K562 (cell line): ENCODE results near the gene ANK3. TPM values are rescaled to one million over a fixed set of nuclear protein-coding genes. Genes with fewer than 3 reads are reported as not detected.

ENCODE experiments used
- ATAC-seq: fragments of 200-7000 bp; cut with Tn5 transposase; 3 replicates; pipeline ENCODE4 v1.9.1; 2020; ENCODE audit warnings: moderate library complexity
- BruUV-seq: library from RNA; stranded (reverse); fragments of 400-500 nt; replicated peaks from 2 replicates; lab custom pipeline; 2021; lab: Mats Ljungman, UMichigan
- CTCF ChIA-PET: fragments of 300-600 bp; formaldehyde crosslinking; extraction: SDS; loops from one replicate; lab custom pipeline; 2021; ENCODE audit warnings: low intra/inter-chr PET ratio; lab: Yijun Ruan, JAX
- POLR2A ChIA-PET: fragments of 300-600, 350-650 bp; sonication (Branson Sonifier 250); formaldehyde crosslinking; extraction: SDS; loops from one replicate; lab custom pipeline; 2021; ENCODE audit warnings: antibody characterized with exemption, inconsistent platforms; lab: Yijun Ruan, JAX
- DNase-seq, 4 experiments: peaks; one replicate each; pipeline versions ENCODE4 v3.0.0 to v3.0.0-alpha.2; 2011 to 2018; ENCODE audit warnings: low spot score in 3 of 4, mixed read lengths in 3 of 4; ENCODE audit errors: extremely low read depth in 1 of 4
- FAIRE-seq: peaks from 2 replicates; lab custom pipeline; 2011; peaks lifted over from hg19 to GRCh38; lab: Jason Lieb, UNC
- H2AFZ ChIP-seq: 2 replicates; pipeline ENCODE4 v1.6.0; 2011; ENCODE audit warnings: low read depth, low read length, control low read depth, inconsistent platforms
- H3K27ac ChIP-seq: fragments of 200-600 bp; 3 replicates; pipeline ENCODE4 v1.8.0; 2011; ENCODE audit warnings: low read depth, mild to moderate bottlenecking, control low read depth, inconsistent platforms, low read length, moderate library complexity, mixed read lengths; ENCODE audit errors: extremely low read depth
- H3K27me3 ChIP-seq, 2 experiments: fragments of 300-600 bp in 1 of 2; 2 replicates in 1 of 2; 3 replicates in 1 of 2; pipeline versions ENCODE4 v1.6.0 to v1.8.0; 2011; ENCODE audit warnings: inconsistent platforms in 2 of 2, low read length in 2 of 2, mild to moderate bottlenecking in 1 of 2, mixed read lengths in 1 of 2, moderate library complexity in 1 of 2; ENCODE audit not compliant: control insufficient read depth in 2 of 2, insufficient read depth in 2 of 2
- H3K36me3 ChIP-seq: fragments of 300-600 bp; 3 replicates; pipeline ENCODE4 v1.8.0; 2011; ENCODE audit warnings: mild to moderate bottlenecking, low read length, inconsistent platforms; ENCODE audit not compliant: control insufficient read depth, insufficient read depth
- H3K4me1 ChIP-seq, 2 experiments: fragments of 200-600 bp in 1 of 2; replicated peaks in 1 of 2; 2 replicates in 1 of 2; 3 replicates in 1 of 2; pipeline versions ENCODE4 v1.5.1 to v1.8.0; 2011; ENCODE audit warnings: inconsistent platforms in 2 of 2, low read length in 2 of 2, mild to moderate bottlenecking in 1 of 2, mixed read lengths in 1 of 2, moderate library complexity in 1 of 2; ENCODE audit not compliant: control insufficient read depth in 2 of 2, insufficient read depth in 2 of 2
- H3K4me2 ChIP-seq: 2 replicates; pipeline ENCODE4 v1.6.1; 2011; ENCODE audit warnings: low read length, control low read depth, inconsistent platforms, mixed read lengths; ENCODE audit not compliant: insufficient read depth
- H3K4me3 ChIP-seq: fragments of 200-600 bp; sonication (generic), shearing (Covaris generic); 2 replicates; pipeline ENCODE4 v1.5.1; 2016; ENCODE audit warnings: control low read depth, inconsistent platforms
- H3K79me2 ChIP-seq: fragments of 200-600 bp; 3 replicates; pipeline ENCODE4 v1.8.0; 2011; ENCODE audit warnings: low read length, inconsistent platforms; ENCODE audit not compliant: control insufficient read depth, insufficient read depth
- H3K9ac ChIP-seq, 2 experiments: 2 replicates each; pipeline versions ENCODE4 v1.6.0 to v1.6.1; 2011; ENCODE audit warnings: low read depth in 2 of 2, low read length in 2 of 2, control low read depth in 1 of 2, inconsistent platforms in 1 of 2, mild to moderate bottlenecking in 1 of 2, mixed read lengths in 1 of 2; ENCODE audit not compliant: insufficient read depth in 1 of 2
- H3K9me1 ChIP-seq: one replicate; pipeline ENCODE4 v1.6.0; 2011; ENCODE audit warnings: inconsistent platforms, mild to moderate bottlenecking, low read length, moderate library complexity; ENCODE audit not compliant: control insufficient read depth, insufficient read depth
- H3K9me3 ChIP-seq: replicated peaks from 2 replicates; pipeline ENCODE4 v1.5.1; 2011; ENCODE audit warnings: low read depth, low read length, inconsistent platforms; ENCODE audit not compliant: control insufficient read depth, insufficient read depth
- H4K20me1 ChIP-seq: replicated peaks from 2 replicates; pipeline ENCODE4 v1.6.1; 2011; ENCODE audit warnings: low read length, inconsistent platforms, mixed read lengths; ENCODE audit not compliant: control insufficient read depth, insufficient read depth
- CHCHD3 ChIP-seq: fragments of 250-450 bp; sonication (Bioruptor Pico); IDR thresholded peaks from 2 replicates; pipeline ENCODE4 v2.1.2; 2022; ENCODE audit warnings: mild to moderate bottlenecking
- E2F3 ChIP-seq: fragments of 250-450 bp; sonication (Bioruptor Pico); IDR thresholded peaks from 2 replicates; pipeline ENCODE4 v1.4.0; 2020; ENCODE audit warnings: mild to moderate bottlenecking
- ELF4 ChIP-seq: fragments of 450-650 bp; formaldehyde crosslinking; IDR thresholded peaks from 2 replicates; pipeline ENCODE4 v1.4.0; 2022; ENCODE audit warnings: missing genetic modification characterization
- EWSR1 ChIP-seq: fragments of 450-650 bp; IDR thresholded peaks from 2 replicates; pipeline ENCODE4 v1.6.1; 2018; ENCODE audit warnings: borderline replicate concordance, mild to moderate bottlenecking, low read depth, moderate library complexity; ENCODE audit not compliant: partially characterized antibody
- HDAC3 ChIP-seq: fragments of 450-650 bp; IDR thresholded peaks from 2 replicates; pipeline ENCODE4 v1.6.1; 2018; ENCODE audit warnings: borderline replicate concordance, mild to moderate bottlenecking, moderate library complexity; ENCODE audit not compliant: partially characterized antibody
- HDAC6 ChIP-seq: IDR thresholded peaks from 2 replicates; pipeline ENCODE4 v1.6.1; 2012; ENCODE audit warnings: low read depth, mild to moderate bottlenecking, control low read depth, inconsistent platforms, low read length, moderate library complexity
- HIVEP1 ChIP-seq: fragments of 250-450 bp; sonication (Bioruptor Pico); IDR thresholded peaks from 2 replicates; pipeline ENCODE4 v1.4.0; 2020; ENCODE audit warnings: mild to moderate bottlenecking
- MAFG ChIP-seq: fragments of 450-650 bp; conservative IDR thresholded peaks from 2 replicates; pipeline ENCODE4 v1.6.1; 2016; ENCODE audit warnings: missing genetic modification characterization, missing compliant biosample characterization
- RAD51 ChIP-seq: fragments of 450-650 bp; IDR thresholded peaks from 2 replicates; pipeline ENCODE4 v1.7.1; 2016; ENCODE audit warnings: low read depth, mild to moderate bottlenecking, borderline replicate concordance
- TRIM28 ChIP-seq: fragments of 450-650 bp; IDR thresholded peaks from 2 replicates; pipeline ENCODE4 v1.6.1; 2017
- ZNF584 ChIP-seq: fragments of 200-800 bp; sonication (Bioruptor generic); IDR thresholded peaks from 2 replicates; pipeline ENCODE4 v1.6.1; 2016; ENCODE audit warnings: low read depth, mild to moderate bottlenecking, missing genetic modification characterization, missing compliant biosample characterization
- WGBS: fragments of 100-300 bp; shearing (Covaris generic); methylation state at CpG from one replicate; pipeline ENCODE4 v1.1.6; 2016; ENCODE audit warnings: low coverage, mixed read lengths; ENCODE audit not compliant: insufficient coverage; ENCODE audit errors: missing lambda C conversion rate; 5-methylcytosine and 5-hydroxymethylcytosine counted together
- in situ Hi-C: fragments of 300-500 bp; cut with MboI; formaldehyde crosslinking; loops from 4 replicates; pipeline ENCODE4 v1.15.0; 2018; ENCODE audit warnings: inconsistent platforms, mixed read lengths
- intact Hi-C: fragments of 100-400 bp; cut with micrococcal nuclease; formaldehyde crosslinking; loops from 2 replicates; pipeline ENCODE4 v1.14.2; 2022
- polyA plus RNA-seq, 8 experiments: library from polyadenylated mRNA; depleted of rRNA in 4 of 8; stranded (reverse) in 5 of 8; unstranded in 3 of 8; fragments of >200 nt; fragmentation: Nextera tagmentation in 2 of 8; fragmentation: Illumina TruSeq in 1 of 8; extraction: Ambion mirVana in 2 of 8; extraction: Trizol in 1 of 8; gene quantifications; 2 replicates each; pipeline versions ENCODE4 v1.2.1 to v1.2.3, GENCODE V29; 2011 to 2014; ENCODE audit warnings: inconsistent platforms in 1 of 8, missing spikeins in 1 of 8
- total RNA-seq, 7 experiments: library from RNA; depleted of rRNA in 6 of 7; stranded (reverse); fragments of >200 nt in 6 of 7; fragmentation: Illumina TruSeq in 2 of 7; extraction: Trizol in 2 of 7; gene quantifications; 2 replicates each; pipeline versions ENCODE4 v1.2.1 to v1.2.3, GENCODE V29; 2011 to 2021; ENCODE audit warnings: low replicate concordance in 1 of 7

ANK3 gene
- total and polyA plus RNA-seq, 9 of the 15 experiments (the other 6 are each of a cell fraction or from before 2014, with no cell fraction given) = 10.0 to 32.3 (median 17.9) TPM

DNA sequence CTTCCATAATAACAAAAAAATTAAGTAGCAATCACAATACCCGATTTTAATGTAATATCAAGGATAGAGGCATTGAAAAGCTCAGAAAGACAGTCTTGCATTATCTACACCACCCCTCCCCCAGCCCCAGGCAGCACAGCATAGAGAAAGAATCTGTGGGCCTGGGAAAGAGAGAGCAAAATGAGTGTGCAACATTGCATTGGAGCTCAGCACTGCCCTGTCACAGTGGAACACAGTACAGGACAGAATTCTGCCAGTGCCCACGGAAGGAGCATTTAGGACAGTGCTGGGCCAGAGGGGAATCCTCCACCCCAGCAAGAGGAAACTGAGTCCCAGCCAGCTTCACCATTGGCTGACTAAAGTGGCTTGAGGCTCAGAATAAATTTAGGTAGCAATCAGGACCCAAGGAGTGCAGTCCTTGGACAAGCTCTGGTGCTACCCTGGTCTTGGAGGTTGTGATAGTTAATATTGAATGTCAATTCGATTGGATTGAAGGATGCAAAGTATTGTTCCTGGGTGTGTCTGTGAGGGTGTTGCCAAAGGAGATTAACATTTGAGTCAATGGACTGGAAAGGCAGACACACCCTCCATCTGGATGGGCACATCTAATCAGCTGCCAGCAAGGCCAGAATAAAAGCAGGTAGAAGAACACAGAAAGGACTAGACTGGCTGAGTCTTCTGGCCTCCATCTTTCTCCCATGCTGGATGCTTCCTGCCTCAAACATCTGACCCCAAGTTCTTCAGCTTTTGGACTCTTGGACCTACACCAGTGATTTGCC lies 234.4 kb downstream of the ANK3 start:
- no peak for FAIRE-seq

DNA sequence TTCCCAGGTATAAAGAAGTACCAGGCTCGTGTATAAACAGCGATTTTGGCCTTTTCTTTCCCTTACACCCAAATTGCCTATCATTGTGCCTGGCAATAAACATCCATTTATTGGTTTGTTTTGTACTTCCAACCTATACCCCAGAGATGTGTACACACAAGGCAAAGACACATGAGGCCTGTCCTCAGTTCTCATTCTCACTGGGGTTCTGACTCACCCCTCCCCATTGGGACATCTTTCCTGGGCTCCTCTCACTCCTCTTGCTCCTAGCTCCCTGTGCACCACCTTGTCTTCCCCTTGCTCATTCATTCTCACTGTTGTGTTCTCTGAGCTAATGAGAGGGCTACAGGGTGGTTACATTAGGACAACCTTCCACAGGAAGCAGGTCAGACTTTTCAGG lies 240.7 kb downstream of the ANK3 start:
- 34% methylated on average over 2 of the region's 2 CpGs for WGBS
- Histone ChIP-seq H3K9me1 (no peaks in the 10 kb centered on the region), H4K20me1 (no peaks in the 10 kb centered on the region), H3K9me3 (no peaks in the 10 kb centered on the region), H2AFZ (0 out of 2 replicates have a peak overlapping the region, but pooled peaks have one; percentile 1), H3K4me1 (peaks cover 2 to 7% of the 10 kb centered on the region in 2 experiments; a peak in 3 of 5 replicates)
- POLR2A ChIA-PET = no interaction called here
- no peak for DNase-seq
- FAIRE-seq = no peak
- in situ Hi-C loops = no loop called here
- no peak for TF ChIP-seq HDAC6
- TF ChIP-seq RAD51 = no peak
- TF ChIP-seq, all 486 proteins: peak for 0
- no peaks in the 10 kb centered on the region for H3K27me3 ChIP-seq
- no peak overlapping the region for H3K9ac ChIP-seq
- CTCF ChIA-PET = no interaction called here
- ATAC-seq = peak; percentile 41
- no peak overlapping the region for H3K27ac ChIP-seq
- no peaks in the 10 kb centered on the region for H3K79me2 ChIP-seq
- H3K4me3 ChIP-seq = no peak overlapping the region
- intact Hi-C loops = no loop called here
- no peak overlapping the region for H3K4me2 ChIP-seq
- H3K36me3 ChIP-seq = no peaks in the 10 kb centered on the region
- BruUV-seq = no TSS peak

More for the DNA sequence above, 234.4 kb downstream of the ANK3 start:
- Histone ChIP-seq H3K9me3 (no peaks in the 10 kb centered on the region), H3K27ac (no peak overlapping the region), H3K79me2 (no peaks in the 10 kb centered on the region), H3K36me3 (no peaks in the 10 kb centered on the region), H3K27me3 (no peaks in the 10 kb centered on the region), H2AFZ (no peak overlapping the region), H3K4me1 (no peaks in the 10 kb centered on the region; a peak in 1 of 5 replicates), H4K20me1 (no peaks in the 10 kb centered on the region), H3K4me3 (no peak overlapping the region), H3K4me2 (no peak overlapping the region), H3K9me1 (no peaks in the 10 kb centered on the region), H3K9ac (no peak overlapping the region)
- CTCF ChIA-PET = no interaction called here
- in situ Hi-C loops = no loop called here
- POLR2A ChIA-PET = interaction anchor here (0.7 to 3.5 kb wide), 4 partner anchors 8 to 34 kb away, joined by 3 to 8 read pairs (median 3); no protein-coding TSS in a partner anchor
- no peak for TF ChIP-seq ZNF584
- no peak for TF ChIP-seq HDAC3
- no peak for TF ChIP-seq TRIM28
- no peak for TF ChIP-seq ELF4
- no peak for TF ChIP-seq MAFG (tag)
- no peak for TF ChIP-seq CHCHD3
- no peak for TF ChIP-seq EWSR1
- no peak for TF ChIP-seq E2F3 (CRISPR knock-in tag)
- TF ChIP-seq HIVEP1 (CRISPR knock-in tag) = no peak
- ATAC-seq = peak; percentile 71
- 2% methylated on average over 3 of the region's 3 CpGs for WGBS
- BruUV-seq = no TSS peak
- intact Hi-C loops = no loop called here
- DNase-seq = no peak
